Keratinocyte (primary cell): ENCODE results near the gene DDX47. TPM values are rescaled to one million over a fixed set of nuclear protein-coding genes. Genes with fewer than 3 reads are reported as not detected.
"Not testable (repeated sequence)": the region's sequence is repeated elsewhere in the genome, so short reads cannot be mapped to it uniquely, and the experiment has no call there.

Experiments
- DNase-seq: peaks from one replicate; pipeline ENCODE4 v3.0.0-alpha.2; 2011; ENCODE audit warnings: low read depth, missing footprints, low spot score
- FAIRE-seq: peaks from 2 replicates; lab custom pipeline; 2011; peaks lifted over from hg19 to GRCh38; lab: Jason Lieb, UNC
- H2AFZ ChIP-seq: 2 replicates; pipeline ENCODE4 v1.6.0; 2012; ENCODE audit warnings: low read length, control low read depth, inconsistent platforms; ENCODE audit not compliant: control insufficient read depth
- H3K27ac ChIP-seq: 2 replicates; pipeline ENCODE4 v1.5.1; 2011; ENCODE audit warnings: low read length; ENCODE audit not compliant: control insufficient read depth, insufficient read depth
- H3K27me3 ChIP-seq: 3 replicates; pipeline ENCODE4 v1.6.0; 2011; ENCODE audit warnings: low read length; ENCODE audit not compliant: control insufficient read depth, insufficient read depth; ENCODE audit errors: extremely low read depth
- H3K36me3 ChIP-seq, 2 experiments: 2 replicates in 1 of 2; 3 replicates in 1 of 2; pipeline ENCODE4 v1.5.1; 2011; ENCODE audit warnings: low read length in 2 of 2, mild to moderate bottlenecking in 1 of 2; ENCODE audit not compliant: control insufficient read depth in 2 of 2, insufficient read depth in 2 of 2; ENCODE audit errors: extremely low read depth in 1 of 2
- H3K4me1 ChIP-seq: 3 replicates; pipeline ENCODE4 v1.5.1; 2011; ENCODE audit warnings: low read length; ENCODE audit not compliant: control insufficient read depth, insufficient read depth; ENCODE audit errors: extremely low read depth
- H3K4me2 ChIP-seq: 3 replicates; pipeline ENCODE4 v1.6.0; 2011; ENCODE audit warnings: low read depth, low read length; ENCODE audit not compliant: control insufficient read depth, insufficient read depth; ENCODE audit errors: extremely low read depth
- H3K4me3 ChIP-seq, 3 experiments: fragments of 200-600 bp in 1 of 3; sonication (generic) in 1 of 3; 2 replicates in 2 of 3; 3 replicates in 1 of 3; pipeline ENCODE4 v1.5.1; 2011 to 2016; ENCODE audit warnings: low read length in 3 of 3, mild to moderate bottlenecking in 3 of 3, control low read depth in 2 of 3, inconsistent platforms in 1 of 3, low read depth in 1 of 3, mixed read lengths in 1 of 3, mixed run types in 1 of 3, moderate library complexity in 1 of 3; ENCODE audit not compliant: control insufficient read depth in 2 of 3, insufficient read depth in 2 of 3; ENCODE audit errors: extremely low read depth in 1 of 3
- H3K79me2 ChIP-seq: 2 replicates; pipeline ENCODE4 v1.6.0; 2012; ENCODE audit warnings: low read length; ENCODE audit not compliant: control insufficient read depth, insufficient read depth
- H3K9ac ChIP-seq: 3 replicates; pipeline ENCODE4 v1.6.0; 2011; ENCODE audit warnings: low read length; ENCODE audit not compliant: control insufficient read depth, insufficient read depth; ENCODE audit errors: extremely low read depth
- H3K9me1 ChIP-seq: 3 replicates; pipeline ENCODE4 v1.6.0; 2011; ENCODE audit warnings: low read length; ENCODE audit not compliant: control insufficient read depth, insufficient read depth; ENCODE audit errors: extremely low read depth
- H3K9me3 ChIP-seq: 2 replicates; pipeline ENCODE4 v1.5.1; 2012; ENCODE audit warnings: low read depth, low read length; ENCODE audit not compliant: control insufficient read depth
- H4K20me1 ChIP-seq: 3 replicates; pipeline ENCODE4 v1.6.0; 2011; ENCODE audit warnings: low read length; ENCODE audit not compliant: control insufficient read depth, insufficient read depth; ENCODE audit errors: extremely low read depth
- EZH2 ChIP-seq: IDR thresholded peaks from one replicate; pipeline ENCODE4 v1.6.1; 2012; ENCODE audit warnings: inconsistent platforms, mild to moderate bottlenecking, low read length, moderate library complexity
- dilution Hi-C: fragments of 300-500 bp; cut with MboI; formaldehyde crosslinking; loops from one replicate; pipeline ENCODE4 v1.7.0; 2020; ENCODE audit warnings: low sequenced_read_pairs; ENCODE audit not compliant: extremely low pct_ligation_motif_present
- polyA plus RNA-seq, 5 experiments: library from polyadenylated mRNA; depleted of rRNA in 3 of 5; stranded (reverse) in 3 of 5; stranded (forward) in 1 of 5; unstranded in 1 of 5; fragments of >200 nt; gene quantifications; 1 replicate in 1 of 5; 2 replicates in 3 of 5; 3 replicates in 1 of 5; pipeline versions ENCODE4 v1.2.1 to v1.2.3, GENCODE V29; 2011 to 2012; ENCODE audit warnings: missing spikeins in 2 of 5, low read depth in 1 of 5, low replicate concordance in 1 of 5
- TF ChIP-seq, protein P1 (sequence below), 3 experiments: IDR thresholded peaks in 1 of 3; conservative IDR thresholded peaks in 1 of 3; optimal IDR thresholded peaks in 1 of 3; 2 replicates in 2 of 3; 3 replicates in 1 of 3; pipeline versions ENCODE3 to v1.5.1; 2011; ENCODE audit warnings: low read length in 3 of 3, mild to moderate bottlenecking in 3 of 3, moderate library complexity in 2 of 3, control low read depth in 1 of 3, inconsistent platforms in 1 of 3; ENCODE audit not compliant: insufficient read depth in 2 of 3; ENCODE audit errors: extremely low read depth in 1 of 3

The DDX47 gene
- polyA plus RNA-seq, 1 donor (not counting 4 experiments of a cell fraction or from before 2014, with no cell fraction given): 90.2 TPM

DNA sequence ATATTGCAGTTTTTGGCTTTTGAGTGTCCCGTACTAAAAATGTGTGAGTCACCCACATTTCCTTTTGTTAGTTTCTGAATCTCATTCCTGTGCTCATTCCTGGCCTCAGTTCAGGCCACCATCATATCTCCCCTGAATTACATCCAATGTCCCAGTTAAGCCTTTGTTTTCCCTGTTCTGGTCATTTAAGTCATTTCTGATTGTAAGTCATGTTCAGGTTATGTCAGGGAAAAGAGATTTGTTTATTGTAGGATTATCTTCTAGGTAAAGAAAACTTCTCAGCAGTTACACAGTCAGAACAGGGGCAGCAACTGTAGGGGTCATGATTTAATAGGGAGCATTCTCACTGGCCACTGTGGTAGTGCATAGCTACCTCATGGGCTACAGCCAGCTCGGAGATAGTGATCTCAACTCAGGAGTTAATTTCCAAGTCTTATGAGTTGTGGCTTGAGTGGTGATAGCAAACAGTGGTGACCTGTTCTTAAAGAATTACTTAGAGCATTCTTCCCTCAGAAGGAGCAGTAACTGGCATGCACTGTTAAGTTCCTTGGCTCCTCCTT lies 6.7 kb downstream of the DDX47 start:
- Histone ChIP-seq H3K9me3 (no peaks in the 10 kb centered on the region), H3K36me3 (peaks cover 13 to 32% of the 10 kb centered on the region in 2 experiments), H3K9ac (peak overlapping the region; percentile 61), H3K27me3 (no peaks in the 10 kb centered on the region), H3K4me3 (peak overlapping the region in 2 of 3 experiments; percentile 3 to 46), H3K9me1 (no peaks in the 10 kb centered on the region), H4K20me1 (no peaks in the 10 kb centered on the region), H3K4me1 (peaks cover 36% of the 10 kb centered on the region), H3K4me2 (peak overlapping the region; percentile 59), H3K79me2 (peaks cover 64% of the 10 kb centered on the region), H3K27ac (peak overlapping the region; percentile 88), H2AFZ (no peak overlapping the region)
- TF ChIP-seq, protein P1, sequence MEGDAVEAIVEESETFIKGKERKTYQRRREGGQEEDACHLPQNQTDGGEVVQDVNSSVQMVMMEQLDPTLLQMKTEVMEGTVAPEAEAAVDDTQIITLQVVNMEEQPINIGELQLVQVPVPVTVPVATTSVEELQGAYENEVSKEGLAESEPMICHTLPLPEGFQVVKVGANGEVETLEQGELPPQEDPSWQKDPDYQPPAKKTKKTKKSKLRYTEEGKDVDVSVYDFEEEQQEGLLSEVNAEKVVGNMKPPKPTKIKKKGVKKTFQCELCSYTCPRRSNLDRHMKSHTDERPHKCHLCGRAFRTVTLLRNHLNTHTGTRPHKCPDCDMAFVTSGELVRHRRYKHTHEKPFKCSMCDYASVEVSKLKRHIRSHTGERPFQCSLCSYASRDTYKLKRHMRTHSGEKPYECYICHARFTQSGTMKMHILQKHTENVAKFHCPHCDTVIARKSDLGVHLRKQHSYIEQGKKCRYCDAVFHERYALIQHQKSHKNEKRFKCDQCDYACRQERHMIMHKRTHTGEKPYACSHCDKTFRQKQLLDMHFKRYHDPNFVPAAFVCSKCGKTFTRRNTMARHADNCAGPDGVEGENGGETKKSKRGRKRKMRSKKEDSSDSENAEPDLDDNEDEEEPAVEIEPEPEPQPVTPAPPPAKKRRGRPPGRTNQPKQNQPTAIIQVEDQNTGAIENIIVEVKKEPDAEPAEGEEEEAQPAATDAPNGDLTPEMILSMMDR (optimal IDR thresholded peaks at IDR 0.05 in 1 of 3, IDR thresholded peaks at IDR 0.05 in 1 of 3, conservative IDR thresholded peaks at IDR 0.05 in 1 of 3; ENCODE audit: extremely low read depth in 1 of 3, insufficient read depth in 2 of 3, low read length in 3 of 3): peak in 1 of 3 experiments; percentile 0
- TF ChIP-seq EZH2: no peak
- dilution Hi-C loops: no loop called here
- DNase-seq (peak; percentile 54), FAIRE-seq (peak; percentile 96)

DNA sequence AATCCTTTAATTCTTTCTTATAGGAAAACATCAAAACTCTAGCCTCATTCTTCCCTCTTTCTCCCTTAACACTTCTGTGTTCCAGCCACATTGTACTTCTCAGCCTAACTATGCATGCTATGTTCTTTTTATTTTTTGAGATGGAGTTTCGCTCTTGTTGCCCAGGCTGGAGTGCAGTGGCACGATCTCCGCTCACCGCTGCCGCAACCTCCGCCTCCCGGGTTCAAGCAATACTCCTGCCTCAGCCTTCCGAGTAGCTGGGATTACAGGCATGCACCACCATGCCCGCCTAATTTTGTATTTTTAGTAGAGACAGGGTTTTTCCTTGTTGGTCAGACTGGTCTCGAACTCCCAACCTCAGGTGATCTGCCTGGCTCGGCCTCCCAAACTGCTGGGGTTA lies 7.2 kb downstream of the DDX47 start:
- H3K27ac ChIP-seq: peak overlapping the region; percentile 88
- H2AFZ ChIP-seq, H4K20me1 ChIP-seq, H3K9me3 ChIP-seq, H3K27me3 ChIP-seq, DNase-seq, H3K9me1 ChIP-seq, dilution Hi-C loops, FAIRE-seq: not testable (repeated sequence)
- H3K9ac ChIP-seq: peak overlapping the region; percentile 6
- H3K4me3 ChIP-seq: peak overlapping the region in 1 of 3 experiments; percentile 3
- H3K4me2 ChIP-seq: peak overlapping the region; percentile 59
- H3K4me1 ChIP-seq: peaks cover 36% of the 10 kb centered on the region
- peaks cover 16 to 36% of the 10 kb centered on the region in 2 experiments for H3K36me3 ChIP-seq
- H3K79me2 ChIP-seq: peaks cover 59% of the 10 kb centered on the region

DNA sequence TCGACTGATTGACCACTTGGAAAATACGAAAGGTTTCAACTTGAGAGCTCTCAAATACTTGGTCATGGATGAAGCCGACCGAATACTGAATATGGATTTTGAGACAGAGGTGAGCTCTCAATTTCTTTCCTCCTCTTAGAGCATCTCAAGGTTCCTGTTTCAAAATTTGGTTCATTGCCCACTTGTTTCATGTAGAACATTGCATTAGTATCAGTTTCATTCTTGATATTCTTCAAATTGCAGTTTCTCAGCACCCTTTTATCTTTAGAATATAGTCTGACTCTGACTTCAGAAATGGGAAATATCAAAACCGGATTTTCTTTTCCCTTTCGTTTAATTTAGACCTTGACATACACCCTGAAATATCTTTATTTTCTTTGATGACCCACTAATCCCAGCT lies 8.8 kb downstream of the DDX47 start:
- Histone ChIP-seq H3K9me1 (no peaks in the 10 kb centered on the region), H3K9me3 (no peaks in the 10 kb centered on the region), H3K36me3 (peaks cover 21 to 37% of the 10 kb centered on the region in 2 experiments), H3K4me2 (no peak overlapping the region), H3K4me1 (peaks cover 36% of the 10 kb centered on the region), H3K4me3 (no peak overlapping the region), H3K27ac (no peak overlapping the region), H4K20me1 (no peaks in the 10 kb centered on the region), H3K79me2 (peaks cover 43% of the 10 kb centered on the region), H3K27me3 (no peaks in the 10 kb centered on the region), H2AFZ (no peak overlapping the region), H3K9ac (no peak overlapping the region)
- FAIRE-seq (no peak), DNase-seq (no peak)
- no peak for TF ChIP-seq EZH2
- TF ChIP-seq, protein P1 (optimal IDR thresholded peaks at IDR 0.05 in 1 of 3, IDR thresholded peaks at IDR 0.05 in 1 of 3, conservative IDR thresholded peaks at IDR 0.05 in 1 of 3; ENCODE audit: extremely low read depth in 1 of 3, insufficient read depth in 2 of 3, low read length in 3 of 3): no peak
- dilution Hi-C loops: no loop called here
